T-cell (primary cell): ENCODE measurements around the gene BICDL2. TPM values are rescaled to one million over a fixed set of nuclear protein-coding genes. Genes with fewer than 3 reads are reported as not detected.
A peak's percentile ranks its signal among the peaks of the same experiment; 100 is the strongest.
"Not testable (repeated sequence)": the region's sequence is repeated elsewhere in the genome, so short reads cannot be mapped to it uniquely, and the experiment has no call there.

Experiments used
- ATAC-seq, 4 experiments: fragments of 200-7000 bp in 3 of 4; fragments of 150-1000 bp in 1 of 4; cut with Tn5 transposase; replicated peaks in 1 of 4; 1 replicate in 3 of 4; 2 replicates in 1 of 4; pipeline ENCODE4 v1.10.0; 2021; ENCODE audit warnings: moderate library complexity in 3 of 4, mild to moderate bottlenecking in 2 of 4, moderate number of reproducible peaks in 1 of 4
- CTCF ChIA-PET, 2 donors: fragments of 300-600 bp; sonication (Branson Sonifier 250); formaldehyde crosslinking; loops; one replicate each; lab custom pipeline; 2022; ENCODE audit warnings: antibody characterized with exemption in 2 of 2; lab: Charles Lee
- POLR2A ChIA-PET, 2 donors: fragments of 300-600 bp; sonication (Branson Sonifier 250); formaldehyde crosslinking; loops; one replicate each; lab custom pipeline; 2022; ENCODE audit warnings: antibody characterized with exemption in 2 of 2; lab: Charles Lee
- DNase-seq, 35 experiments: peaks; one replicate each; pipeline versions ENCODE4 v3.0.0 to v3.0.0-alpha.2; 2013 to 2023
- H3K27ac ChIP-seq: one replicate; pipeline ENCODE4 v1.5.1; 2013; ENCODE audit warnings: low read length
- H3K27me3 ChIP-seq, 2 experiments: replicated peaks in 1 of 2; 1 replicate in 1 of 2; 2 replicates in 1 of 2; pipeline versions ENCODE4 v1.6.1 to v1.7.0; 2013; ENCODE audit warnings: low read length in 1 of 2, mixed read lengths in 1 of 2; ENCODE audit not compliant: control insufficient read depth in 2 of 2, insufficient read depth in 2 of 2; ENCODE audit errors: extremely low read depth in 1 of 2
- H3K36me3 ChIP-seq, 2 donors: 1 replicate in 1 of 2; 2 replicates in 1 of 2; pipeline versions ENCODE4 v1.6.1 to v1.7.0; 2013; ENCODE audit warnings: low read length in 1 of 2; ENCODE audit not compliant: control insufficient read depth in 2 of 2, insufficient read depth in 1 of 2; ENCODE audit errors: extremely low read depth in 1 of 2
- H3K4me1 ChIP-seq, 2 experiments: 1 replicate in 1 of 2; 2 replicates in 1 of 2; pipeline versions ENCODE4 v1.6.1 to v1.7.0; 2013; ENCODE audit warnings: low read length in 2 of 2, mixed read lengths in 1 of 2; ENCODE audit not compliant: insufficient read depth in 2 of 2, control insufficient read depth in 1 of 2; ENCODE audit errors: extremely low read depth in 1 of 2
- H3K4me3 ChIP-seq, 2 donors: 1 replicate in 1 of 2; 2 replicates in 1 of 2; pipeline versions ENCODE4 v1.5.1 to v1.7.0; 2013; ENCODE audit warnings: mild to moderate bottlenecking in 2 of 2, low read length in 1 of 2, moderate library complexity in 1 of 2; ENCODE audit not compliant: control insufficient read depth in 1 of 2; ENCODE audit errors: extremely low read depth in 1 of 2
- H3K9me3 ChIP-seq: 2 replicates; pipeline ENCODE4 v1.7.0; 2013
- H3K27ac Mint-ChIP-seq, 2 donors: one replicate each; pipeline ENCODE4 v1.8.0; 2020 to 2021; ENCODE audit warnings: mild to moderate bottlenecking in 2 of 2, mixed read lengths in 2 of 2
- H3K27me3 Mint-ChIP-seq, 2 donors: one replicate each; pipeline ENCODE4 v1.8.0; 2021 to 2022; ENCODE audit warnings: mixed read lengths in 2 of 2
- H3K36me3 Mint-ChIP-seq: one replicate; pipeline ENCODE4 v1.8.0; 2021; ENCODE audit warnings: mixed read lengths
- H3K4me1 Mint-ChIP-seq, 3 donors: one replicate each; pipeline ENCODE4 v1.8.0; 2020 to 2022; ENCODE audit warnings: mixed read lengths in 3 of 3, mild to moderate bottlenecking in 1 of 3
- H3K4me3 Mint-ChIP-seq, 3 donors: one replicate each; pipeline ENCODE4 v1.8.0; 2020 to 2022; ENCODE audit warnings: mild to moderate bottlenecking in 3 of 3, mixed read lengths in 3 of 3, moderate library complexity in 3 of 3
- H3K9me3 Mint-ChIP-seq, 3 donors: one replicate each; pipeline ENCODE4 v1.8.0; 2020 to 2022; ENCODE audit warnings: mixed read lengths in 3 of 3
- WGBS: methylation state at CpG from one replicate; pipeline ENCODE4 v1.1.5; 2013; ENCODE audit warnings: missing lambda C conversion rate; ENCODE audit not compliant: insufficient coverage; 5-methylcytosine and 5-hydroxymethylcytosine counted together
- total RNA-seq, 35 experiments: library from RNA in 6 of 35; stranded (reverse) in 6 of 35; fragments of 120-200 nt in 1 of 35; gene quantifications; one replicate each; pipeline versions ENCODE4 v1.2.1 to v1.2.4 and lab custom pipeline; 2013 to 2026

Gene BICDL2
- total RNA-seq, 5 donors from 2014 or later (not counting 1 experiment from before 2014, with no cell fraction given), result 0.13 to 0.16 (median 0.15) TPM; not detected in 2

GRCh38 chr16:3057181-3058138 is 20.7 kb upstream of the BICDL2 start:
- peaks cover 13% of the 10 kb centered on the region for H3K36me3 Mint-ChIP-seq
- H3K27me3 Mint-ChIP-seq, result no peaks in the 10 kb centered on the region
- Histone ChIP-seq H3K4me3 (peak overlapping the region in 1 of 2 donors; percentile 91), H3K9me3 (no peaks in the 10 kb centered on the region), H3K27ac (no peak overlapping the region), H3K27me3 (no peaks in the 10 kb centered on the region), H3K36me3 (peaks cover 5 to 7% of the 10 kb centered on the region in 2 donors), H3K4me1 (peaks cover 13 to 63% of the 10 kb centered on the region in 2 experiments)
- ChIA-PET POLR2A (no interaction called here), CTCF (interaction anchor here in 1 of 2 donors (2.9 kb wide), 1 partner anchor 71 kb away, joined by 39 read pairs; no protein-coding TSS in a partner anchor)
- H3K27ac Mint-ChIP-seq, result peak overlapping the region; percentile 68 to 83
- H3K4me1 Mint-ChIP-seq, result peaks cover 42 to 59% (median 45%) of the 10 kb centered on the region in 3 donors
- WGBS, result 71% methylated on average over 8 of the region's 22 CpGs
- DNase-seq (no peak), ATAC-seq (no peak)
- peak overlapping the region; percentile 42 to 88 (median 52) for H3K4me3 Mint-ChIP-seq
- H3K9me3 Mint-ChIP-seq, result no peaks in the 10 kb centered on the region

- 90% methylated on average over 8 of the region's 19 CpGs for WGBS
Measured at GRCh38 chr16:3056336-3057180, 19.8 kb upstream of the BICDL2 start.

DNA sequence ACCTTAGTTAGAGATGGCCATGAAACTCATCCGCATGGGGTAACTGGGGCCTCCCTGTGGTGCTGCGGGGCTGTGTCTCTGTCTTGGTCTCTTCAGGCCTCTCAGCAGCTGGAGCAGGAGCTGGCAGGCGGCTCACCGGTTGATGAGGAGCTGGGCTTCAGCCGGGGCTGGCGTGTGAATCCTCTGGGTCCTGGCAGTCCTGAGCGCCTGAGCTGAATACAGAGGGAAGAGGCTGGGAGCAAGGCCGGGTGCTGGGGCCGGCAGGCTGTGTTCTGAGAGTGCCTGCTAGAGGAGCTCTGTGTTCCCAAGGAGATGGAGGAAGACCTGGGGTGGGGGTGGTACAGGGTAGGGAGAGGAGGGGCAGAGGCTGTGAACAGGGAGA is 19.0 kb upstream of the BICDL2 start:
- H3K9me3 ChIP-seq, ATAC-seq, H3K36me3 ChIP-seq, H3K4me3 ChIP-seq, H3K27me3 Mint-ChIP-seq, POLR2A ChIA-PET, H3K27me3 ChIP-seq, DNase-seq, H3K9me3 Mint-ChIP-seq, CTCF ChIA-PET: not testable (repeated sequence)
- peak overlapping the region; percentile 11 for H3K27ac ChIP-seq
- H3K4me1 Mint-ChIP-seq, result peaks cover 43 to 62% (median 49%) of the 10 kb centered on the region in 3 donors
- H3K4me1 ChIP-seq, result peaks cover 13 to 61% of the 10 kb centered on the region in 2 experiments
- peaks cover 13% of the 10 kb centered on the region for H3K36me3 Mint-ChIP-seq
- 97% methylated on average over 8 of the region's 9 CpGs for WGBS
- H3K4me3 Mint-ChIP-seq, result peak overlapping the region; percentile 24 to 88 (median 37)
- peak overlapping the region; percentile 84 to 93 for H3K27ac Mint-ChIP-seq

More at GRCh38 chr16:3056336-3057180, 19.8 kb upstream of the BICDL2 start:
- peaks cover 13 to 63% of the 10 kb centered on the region in 2 experiments for H3K4me1 ChIP-seq
- CTCF ChIA-PET, result interaction anchor here in 1 of 2 donors (0.8 kb wide), 1 partner anchor 45 kb away, joined by 3 read pairs; no protein-coding TSS in a partner anchor
- peak overlapping the region; percentile 42 to 88 (median 52) for H3K4me3 Mint-ChIP-seq
- H3K27me3 ChIP-seq, result no peaks in the 10 kb centered on the region
- H3K9me3 Mint-ChIP-seq, result no peaks in the 10 kb centered on the region
- peaks cover 13% of the 10 kb centered on the region for H3K36me3 Mint-ChIP-seq
- ATAC-seq (no peak), DNase-seq (no peak)
- no peak overlapping the region for H3K4me3 ChIP-seq
- POLR2A ChIA-PET, result interaction anchor here in 1 of 2 donors (0.6 kb wide), 1 partner anchor 627 kb away, joined by 4 read pairs; no protein-coding TSS in a partner anchor
- peak overlapping the region; percentile 6 for H3K27ac ChIP-seq
- H3K27ac Mint-ChIP-seq, result peak overlapping the region; percentile 68 to 83
- no peaks in the 10 kb centered on the region for H3K27me3 Mint-ChIP-seq
- H3K4me1 Mint-ChIP-seq, result peaks cover 40 to 57% (median 46%) of the 10 kb centered on the region in 3 donors
- H3K9me3 ChIP-seq, result no peaks in the 10 kb centered on the region
- peaks cover 5 to 7% of the 10 kb centered on the region in 2 donors for H3K36me3 ChIP-seq

- Histone ChIP-seq H3K4me1 (peaks cover 13 to 56% of the 10 kb centered on the region in 2 experiments), H3K9me3 (no peaks in the 10 kb centered on the region), H3K27ac (peak overlapping the region; percentile 11), H3K27me3 (peaks cover 0 to 2% of the 10 kb centered on the region in 2 experiments), H3K36me3 (peaks cover 5 to 7% of the 10 kb centered on the region in 2 donors), H3K4me3 (no peak overlapping the region)
- ATAC-seq (peak in 1 of 4 experiments; percentile 17), DNase-seq (peak in 1 of 35 experiments; percentile 40)
- WGBS, result 58% methylated on average over 14 of the region's 17 CpGs
- CTCF ChIA-PET, result no interaction called here
- no peaks in the 10 kb centered on the region for H3K27me3 Mint-ChIP-seq
- peak overlapping the region; percentile 37 to 88 (median 39) for H3K4me3 Mint-ChIP-seq
- no peaks in the 10 kb centered on the region for H3K9me3 Mint-ChIP-seq
- peaks cover 13% of the 10 kb centered on the region for H3K36me3 Mint-ChIP-seq
- H3K4me1 Mint-ChIP-seq, result peaks cover 41 to 60% (median 50%) of the 10 kb centered on the region in 3 donors
- peak overlapping the region; percentile 84 to 93 for H3K27ac Mint-ChIP-seq
- POLR2A ChIA-PET, result no interaction called here
Measured at GRCh38 chr16:3054965-3055733, 18.4 kb upstream of the BICDL2 start.

DNA sequence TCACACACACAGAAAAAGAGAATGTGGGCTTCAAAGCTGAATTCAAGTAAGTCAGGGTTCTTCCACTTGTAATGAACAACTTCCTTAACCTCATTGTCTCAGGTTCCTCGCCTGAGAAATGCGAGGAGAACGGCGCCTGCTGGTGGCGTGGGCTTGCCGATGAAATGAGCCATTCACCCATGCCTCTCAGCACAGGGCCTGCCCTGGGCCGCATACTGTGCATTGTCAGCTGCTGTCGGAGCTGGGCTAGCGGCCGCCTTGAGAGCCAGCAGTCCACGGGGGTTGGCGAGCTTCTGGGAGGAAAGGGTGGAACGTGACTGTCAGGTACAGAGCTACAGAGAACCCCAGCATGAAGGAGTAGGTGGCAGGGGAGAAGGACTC is 16.6 kb upstream of the BICDL2 start:
- CTCF ChIA-PET, H3K27me3 ChIP-seq, H3K36me3 ChIP-seq, H3K9me3 Mint-ChIP-seq, H3K9me3 ChIP-seq, H3K27me3 Mint-ChIP-seq, POLR2A ChIA-PET, H3K27ac ChIP-seq, H3K4me3 ChIP-seq: not testable (repeated sequence)
- peak overlapping the region in 1 of 3 donors; percentile 5 for H3K4me3 Mint-ChIP-seq
- peak in 2 of 35 experiments; percentile 32 to 41 for DNase-seq
- H3K4me1 Mint-ChIP-seq, result peaks cover 34 to 58% (median 49%) of the 10 kb centered on the region in 3 donors
- whole genome bisulfite sequencing, result no CpG with 5 or more reads among the region's 13 CpGs
- H3K4me1 ChIP-seq, result peaks cover 8 to 48% of the 10 kb centered on the region in 2 experiments
- H3K27ac Mint-ChIP-seq, result peak overlapping the region in 1 of 2 donors; percentile 3
- peak; percentile 49 to 63 (median 52) for ATAC-seq
- peaks cover 13% of the 10 kb centered on the region for H3K36me3 Mint-ChIP-seq
